GM18870 (cell line): ENCODE results near the gene BIN2.

ENCODE experiments used
- ATAC-seq: cut with Tn5 transposase; IDR thresholded peaks from one replicate; pipeline ENCODE4 v1.9.1; 2021; ENCODE audit warnings: moderate library complexity; ENCODE audit not compliant: unreplicated experiment

Gene BIN2

DNA sequence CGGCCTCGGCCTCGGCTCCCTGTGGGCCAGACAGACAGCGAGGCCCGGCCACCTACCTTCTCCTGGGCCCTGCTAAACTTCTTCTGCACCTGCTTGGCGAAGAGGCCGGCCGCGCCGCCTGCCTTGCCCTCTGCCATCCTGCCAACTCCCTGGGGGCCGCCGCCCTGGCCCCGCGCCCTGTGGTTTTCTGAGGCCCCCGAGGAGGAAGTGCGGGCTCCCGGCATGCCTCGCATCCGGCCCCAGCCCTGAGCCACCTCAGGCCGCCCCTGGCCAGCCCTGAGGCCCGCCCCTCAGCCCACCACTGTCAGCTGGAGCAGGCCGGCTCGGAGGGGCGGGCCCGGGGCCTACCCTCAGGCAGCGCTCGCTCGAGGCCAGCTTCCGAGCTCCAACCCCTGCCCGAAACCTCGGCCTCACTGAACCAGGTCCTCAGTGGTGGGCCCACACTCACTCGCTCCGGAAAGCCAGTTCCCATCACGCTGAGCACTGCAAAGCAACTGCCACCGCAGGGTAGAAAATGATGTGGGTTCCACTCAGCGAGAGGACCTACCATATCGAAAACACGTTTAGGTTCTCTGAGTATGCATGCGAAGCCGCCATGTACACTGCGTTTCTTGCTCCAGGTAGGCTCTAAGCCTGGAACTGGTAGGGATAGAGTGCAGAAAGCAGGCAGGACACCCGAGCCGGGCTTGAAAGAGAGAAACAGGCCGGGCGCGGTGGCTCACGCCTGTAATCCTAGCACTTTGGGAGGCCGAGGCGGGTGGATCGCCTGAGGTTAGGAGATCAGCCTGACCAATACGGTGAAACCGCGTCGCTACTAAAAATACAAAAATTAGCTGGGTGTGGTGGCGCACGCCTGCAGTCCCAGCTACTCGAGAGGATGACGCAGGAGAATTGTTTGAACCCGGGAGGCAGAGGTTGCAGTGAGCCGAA lies at the start of gene BIN2:
Gene BIN2, minus strand, starts transcription at position 209 of the 930 bp plus-strand sequence. Its CDS starts 72 bp downstream, at position 137.
- ATAC-seq = no peak

DNA sequence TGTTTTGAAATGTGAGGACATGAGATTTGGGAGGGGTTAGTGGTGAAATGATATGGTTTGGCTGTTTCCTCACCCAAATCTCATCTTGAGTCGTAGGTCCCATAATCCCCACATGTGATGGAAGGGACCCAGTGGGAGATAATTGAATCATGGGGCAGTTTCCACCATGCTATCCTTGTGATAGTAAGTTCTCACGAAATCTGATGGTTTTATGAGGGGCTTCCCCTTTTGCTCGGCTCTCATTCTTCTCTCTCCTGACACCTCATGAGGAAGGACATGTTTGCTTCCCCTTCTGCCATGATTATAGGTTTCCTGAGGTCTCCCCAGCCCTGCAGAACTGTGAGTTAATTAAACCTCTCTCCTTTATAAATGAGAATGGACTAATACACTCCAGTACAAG lies 49.2 kb upstream of the BIN2 start:
- no peak for ATAC-seq

DNA sequence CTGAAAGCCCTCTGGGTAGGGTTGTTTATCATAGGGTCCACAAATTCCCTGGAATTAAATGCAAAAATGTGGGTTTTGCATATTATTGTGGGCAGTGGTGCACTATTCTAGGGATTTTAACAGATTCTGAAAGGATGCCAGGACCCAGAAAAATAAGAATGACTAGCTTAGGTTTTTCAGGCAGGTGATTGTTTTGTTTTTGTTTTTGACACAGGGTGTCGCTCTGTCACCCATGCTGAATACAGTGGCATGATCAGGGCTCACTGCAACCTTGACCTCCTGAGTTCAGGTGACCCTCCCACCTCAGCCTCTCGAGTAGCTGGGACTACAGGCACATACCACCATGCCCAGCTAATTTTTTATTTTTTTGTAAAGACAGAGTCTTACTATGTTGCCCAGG lies 48.0 kb upstream of the BIN2 start:
- ATAC-seq = no peak

DNA sequence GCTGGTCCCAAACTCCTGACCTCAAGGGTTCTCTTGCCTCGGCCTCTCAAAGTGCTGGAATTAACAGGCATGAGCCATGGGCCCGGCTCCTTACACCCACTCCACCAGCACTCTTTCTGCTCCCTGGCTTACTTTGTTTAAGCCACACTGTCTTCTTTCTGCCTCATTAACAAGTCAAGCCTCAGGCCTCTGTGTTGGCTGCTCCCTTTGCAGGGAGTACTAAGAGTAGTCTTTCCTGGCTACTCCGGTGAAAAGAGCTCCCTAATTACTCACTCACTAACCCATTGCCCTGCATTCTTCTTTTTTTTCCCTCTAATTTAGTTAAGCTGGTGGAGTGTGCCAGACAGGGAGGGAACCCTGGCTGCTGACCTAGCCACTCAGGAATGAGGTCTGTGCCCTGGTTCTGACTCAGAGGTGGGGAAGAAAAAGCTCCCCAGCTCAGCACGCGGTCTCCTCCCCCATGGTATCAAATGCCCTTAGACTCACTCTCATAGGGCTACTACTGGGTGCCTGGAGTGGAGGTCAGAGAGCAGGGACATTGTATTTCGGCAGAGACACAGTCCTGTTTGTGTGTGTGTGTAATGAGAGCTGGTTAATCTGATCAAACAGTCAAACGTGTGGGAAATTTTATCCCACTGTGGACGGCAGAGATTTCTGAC lies 47.5 kb upstream of the BIN2 start:
- no peak for ATAC-seq

DNA sequence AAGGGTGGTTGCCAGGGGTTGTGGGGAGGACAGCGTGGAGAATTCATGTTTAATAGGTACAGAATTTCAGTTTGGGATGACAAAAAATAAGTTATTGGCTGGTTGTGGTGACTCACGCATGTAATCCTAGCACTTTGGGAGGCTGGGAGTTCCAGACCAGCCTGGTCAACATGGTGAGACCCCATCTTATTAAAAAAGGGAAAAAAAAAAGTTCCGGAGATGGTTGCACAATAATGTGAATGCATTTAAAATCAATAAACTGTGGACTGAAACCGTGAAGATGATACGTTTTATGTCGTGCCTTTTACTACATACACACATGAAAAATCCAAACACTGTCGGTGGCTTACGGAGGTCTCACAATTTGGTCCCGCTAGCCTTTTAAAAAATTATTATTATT lies 46.7 kb upstream of the BIN2 start:
- ATAC-seq = no peak

DNA sequence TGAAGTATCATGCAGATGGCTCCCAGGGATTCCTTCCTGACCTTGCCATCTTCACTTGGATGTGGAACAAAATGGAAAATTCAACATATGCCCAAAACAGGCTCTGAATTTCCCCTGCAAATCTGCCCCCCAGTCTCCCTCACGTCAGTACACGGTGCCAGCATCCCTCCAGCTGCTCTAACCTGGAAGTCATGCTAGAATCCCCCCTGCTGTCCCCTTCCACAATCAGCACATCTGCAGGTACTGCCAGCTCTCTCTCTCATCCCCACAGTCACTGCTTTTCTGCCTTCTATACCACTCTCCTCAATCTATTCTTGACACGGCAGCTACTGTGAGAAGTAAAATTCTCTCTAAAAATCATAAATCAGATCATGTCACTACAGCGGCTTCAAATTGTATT lies 45.6 kb upstream of the BIN2 start:
- ATAC-seq = no peak

DNA sequence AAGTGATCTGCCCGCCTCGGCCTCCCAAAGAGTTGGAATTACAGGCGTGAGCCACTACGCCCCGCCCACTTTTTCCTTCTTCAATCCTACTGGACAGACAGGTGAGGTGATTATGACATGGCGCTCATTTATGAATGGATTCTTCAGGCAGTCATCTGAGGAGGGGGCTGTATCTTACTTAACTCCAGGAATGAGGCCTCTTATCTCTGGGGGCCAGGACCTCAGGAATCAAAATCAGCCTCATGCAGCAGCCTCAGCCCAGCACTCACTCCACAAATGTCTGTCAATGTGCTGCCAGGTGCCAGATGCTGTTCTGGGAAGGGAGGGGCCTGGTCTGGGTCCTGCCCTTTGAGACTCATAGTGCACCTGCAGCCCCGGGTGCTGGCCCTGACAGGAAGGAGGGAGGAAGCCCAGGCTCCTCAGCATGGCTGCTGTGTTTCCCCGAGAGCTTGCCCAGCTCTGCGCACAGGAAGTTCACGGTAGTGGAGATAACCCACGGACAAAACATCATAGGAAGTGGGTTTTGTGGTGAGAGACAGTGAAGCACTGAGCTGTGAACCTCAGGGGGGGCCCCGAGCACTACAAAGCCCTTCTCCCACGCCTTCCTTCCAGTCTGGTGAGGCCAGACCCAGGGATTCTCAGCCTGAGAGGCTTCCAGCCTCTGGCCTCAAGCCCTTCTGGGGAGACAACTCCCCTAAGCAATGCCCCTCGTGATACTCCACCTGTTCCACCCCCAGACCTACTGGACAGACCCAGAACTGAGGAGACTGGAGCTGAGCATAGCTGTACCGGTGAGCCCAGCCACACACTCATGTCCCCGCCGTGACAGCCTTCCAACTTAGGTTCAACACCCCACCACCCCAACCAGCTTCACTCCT lies 44.9 kb upstream of the BIN2 start:
- peak; percentile 98 for ATAC-seq

DNA sequence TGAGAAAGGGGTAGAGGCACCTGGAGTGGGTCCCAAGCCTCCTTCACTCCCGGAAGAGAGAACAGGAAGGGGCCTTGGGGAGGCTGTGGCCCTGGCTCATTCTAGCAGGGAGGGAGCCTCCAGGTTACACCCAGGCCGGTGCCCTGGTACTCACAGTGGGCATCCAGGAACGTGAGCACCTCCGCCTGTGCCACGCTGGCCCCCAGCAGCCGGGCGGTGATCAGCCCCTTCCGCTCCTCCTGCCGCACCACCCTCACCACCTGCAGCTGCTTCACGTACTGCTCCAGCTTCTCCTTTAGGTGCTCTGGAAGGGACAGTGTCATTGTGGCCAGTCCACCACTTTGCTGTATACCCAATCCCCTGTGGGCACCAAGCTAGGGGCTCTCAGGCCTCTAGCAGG lies 41.3 kb upstream of the BIN2 start:
- ATAC-seq = no peak

DNA sequence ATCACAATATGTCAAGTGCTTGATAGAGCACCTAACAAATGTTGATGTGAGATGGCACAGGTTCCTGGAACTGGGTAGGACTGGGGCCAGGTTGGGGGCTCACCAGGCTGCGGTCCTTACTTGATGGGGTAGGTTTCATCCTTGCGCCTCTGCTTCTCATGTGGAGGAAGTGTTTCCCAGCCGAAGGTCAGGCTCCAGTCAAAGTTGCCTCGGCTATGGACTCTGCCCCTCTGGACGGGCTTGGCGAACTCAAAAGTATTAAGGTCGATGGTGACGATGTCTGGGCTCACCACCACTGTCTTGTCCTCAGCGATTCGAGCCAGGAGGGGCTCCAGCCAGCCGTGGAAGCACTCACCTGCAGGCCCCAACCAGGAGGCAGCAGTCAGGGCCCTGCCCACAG lies 40.0 kb upstream of the BIN2 start:
- no peak for ATAC-seq

DNA sequence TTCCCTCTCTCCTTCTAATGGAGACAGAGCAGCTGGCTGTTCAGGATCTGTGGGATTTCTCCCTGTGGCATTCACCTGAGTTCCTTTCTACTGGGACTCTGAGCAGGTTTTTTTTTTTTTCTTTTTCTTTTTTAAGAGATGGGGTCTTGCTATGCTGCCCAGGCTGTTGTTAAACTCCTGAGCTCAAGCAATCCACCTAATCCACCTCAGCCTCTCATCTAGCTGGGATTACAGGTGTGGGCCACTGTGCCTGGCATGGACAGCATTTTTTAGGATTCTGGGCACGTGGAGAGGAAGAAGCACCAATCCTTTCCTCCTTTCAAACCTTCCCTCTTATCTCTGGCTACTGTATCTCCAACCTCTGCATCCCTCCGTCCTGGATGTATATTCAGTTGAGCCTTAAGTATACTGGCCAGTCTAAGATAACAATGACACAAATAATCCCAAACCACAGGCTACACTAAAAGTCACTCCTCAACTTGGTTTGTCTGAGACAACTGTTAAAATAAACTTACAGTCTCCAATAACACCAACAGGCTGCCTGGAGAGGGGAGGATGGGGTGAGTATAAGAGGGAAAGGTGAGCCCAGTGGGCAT lies 38.9 kb upstream of the BIN2 start:
- no peak for ATAC-seq

DNA sequence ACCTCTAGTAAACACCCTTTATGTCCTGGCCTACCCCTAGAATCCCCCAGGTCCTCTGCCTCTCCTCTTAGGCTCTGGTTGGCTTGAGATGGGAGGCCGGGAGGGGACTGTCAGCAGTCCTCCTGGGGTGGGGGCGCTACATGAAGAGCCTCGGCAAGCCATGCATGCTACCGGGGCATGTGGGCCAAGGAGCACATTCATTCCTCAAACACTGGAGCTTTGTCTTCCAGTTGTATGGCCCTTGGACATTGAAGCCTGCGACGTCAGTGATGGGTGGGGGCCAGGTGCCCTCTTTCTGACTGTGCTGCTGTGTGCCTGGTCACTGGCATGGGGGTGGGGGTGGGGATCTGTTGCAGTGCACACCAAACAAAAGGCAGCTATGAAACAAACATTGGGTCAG lies 38.3 kb upstream of the BIN2 start:
- no peak for ATAC-seq

DNA sequence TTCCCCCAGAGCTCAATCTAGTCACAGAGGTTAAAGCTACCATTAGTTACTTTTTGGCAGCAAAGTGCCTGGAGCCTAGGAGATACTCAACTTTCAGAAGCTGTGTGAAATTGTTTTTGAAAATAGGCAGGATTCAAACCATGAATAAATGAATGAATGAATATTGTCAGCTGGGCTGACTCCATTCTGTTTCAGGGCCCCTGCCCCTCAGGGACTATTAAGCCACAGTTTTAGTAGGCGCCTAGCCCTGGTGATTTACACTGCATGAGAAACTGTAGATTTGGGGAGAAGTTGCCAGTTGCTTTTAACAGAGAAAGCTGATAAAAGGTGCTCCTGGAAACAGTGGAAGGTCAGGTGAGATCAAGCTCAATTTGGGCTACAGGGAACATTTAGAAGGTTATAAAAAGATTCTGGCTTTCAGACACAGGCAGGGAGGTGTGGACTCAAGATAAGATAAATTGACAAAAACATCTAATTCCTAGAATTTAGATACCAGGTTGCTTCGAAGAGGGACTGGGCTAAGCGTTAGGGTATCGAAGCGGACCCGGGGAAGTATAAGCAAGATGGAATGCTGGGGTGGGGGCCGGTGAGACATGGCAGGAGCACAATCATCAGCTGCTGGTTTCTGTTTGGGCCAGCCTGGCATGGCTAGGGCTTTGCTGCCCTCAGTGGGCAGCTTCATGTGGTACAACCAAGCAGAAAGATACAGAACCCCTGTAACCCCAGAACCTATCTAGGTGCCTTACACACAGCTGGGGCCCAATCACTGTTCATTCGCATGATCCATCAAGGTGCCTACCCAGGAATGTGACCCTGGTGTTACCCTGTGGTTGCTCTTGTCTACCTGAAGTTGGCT lies 37.4 kb upstream of the BIN2 start:
- no peak for ATAC-seq

DNA sequence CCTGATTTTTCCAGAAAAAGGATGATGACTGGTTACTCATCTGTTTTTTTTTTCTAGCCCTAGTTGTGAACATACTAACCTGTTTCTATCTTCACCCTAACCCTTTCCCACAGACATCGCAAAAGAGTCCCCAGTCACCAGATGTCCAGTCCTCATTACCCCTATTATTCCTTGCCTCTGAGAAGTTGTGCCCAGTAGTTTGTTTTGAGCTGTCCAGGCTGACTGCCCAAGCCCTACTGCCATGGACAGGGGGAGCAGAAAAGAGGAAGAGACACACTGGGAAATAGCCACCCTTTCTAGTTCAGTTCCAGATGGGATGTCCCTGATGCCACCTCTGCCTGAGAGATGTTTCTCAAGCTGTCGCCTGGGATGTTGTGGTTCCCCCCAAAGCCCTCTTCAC lies 36.3 kb upstream of the BIN2 start:
- no peak for ATAC-seq

DNA sequence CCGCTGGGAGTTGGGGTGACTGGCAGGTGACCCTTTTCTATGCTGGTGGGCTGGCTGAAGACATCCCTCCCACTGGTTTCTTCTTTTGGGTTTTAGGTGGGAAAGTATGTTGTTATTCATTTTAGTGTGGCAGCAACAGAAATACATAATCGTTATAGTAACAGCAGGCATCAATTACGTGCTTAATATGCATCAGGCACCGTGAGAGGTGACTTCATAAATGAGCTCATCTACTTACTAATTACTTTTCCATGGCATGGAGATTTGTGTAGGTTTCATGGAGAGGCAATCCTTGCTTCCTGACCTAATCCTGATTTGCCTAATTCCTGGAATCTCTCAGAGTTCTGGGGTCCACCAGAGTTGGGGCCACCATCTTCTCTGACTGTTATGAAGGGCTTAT lies 35.9 kb upstream of the BIN2 start:
- ATAC-seq = no peak

DNA sequence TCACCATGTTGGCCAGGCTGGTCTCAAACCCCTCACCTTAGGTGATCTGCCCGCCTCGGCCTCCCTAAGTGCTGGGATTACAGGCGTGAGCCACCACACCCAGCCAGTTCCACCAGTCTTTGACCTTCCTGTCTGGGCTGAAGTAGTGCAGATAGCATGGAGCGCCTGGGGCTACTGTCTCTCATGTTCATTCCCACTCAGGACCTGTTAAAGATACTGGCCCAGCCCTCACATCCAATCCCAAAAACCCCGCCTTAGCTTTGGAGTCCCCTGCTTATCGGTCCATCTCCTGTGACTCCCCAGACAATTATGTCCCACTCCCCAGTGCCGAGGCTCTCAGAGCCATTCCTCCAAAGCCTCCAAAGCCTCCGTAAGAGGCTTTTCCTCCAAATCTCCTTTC lies 34.5 kb upstream of the BIN2 start:
- ATAC-seq = no peak

DNA sequence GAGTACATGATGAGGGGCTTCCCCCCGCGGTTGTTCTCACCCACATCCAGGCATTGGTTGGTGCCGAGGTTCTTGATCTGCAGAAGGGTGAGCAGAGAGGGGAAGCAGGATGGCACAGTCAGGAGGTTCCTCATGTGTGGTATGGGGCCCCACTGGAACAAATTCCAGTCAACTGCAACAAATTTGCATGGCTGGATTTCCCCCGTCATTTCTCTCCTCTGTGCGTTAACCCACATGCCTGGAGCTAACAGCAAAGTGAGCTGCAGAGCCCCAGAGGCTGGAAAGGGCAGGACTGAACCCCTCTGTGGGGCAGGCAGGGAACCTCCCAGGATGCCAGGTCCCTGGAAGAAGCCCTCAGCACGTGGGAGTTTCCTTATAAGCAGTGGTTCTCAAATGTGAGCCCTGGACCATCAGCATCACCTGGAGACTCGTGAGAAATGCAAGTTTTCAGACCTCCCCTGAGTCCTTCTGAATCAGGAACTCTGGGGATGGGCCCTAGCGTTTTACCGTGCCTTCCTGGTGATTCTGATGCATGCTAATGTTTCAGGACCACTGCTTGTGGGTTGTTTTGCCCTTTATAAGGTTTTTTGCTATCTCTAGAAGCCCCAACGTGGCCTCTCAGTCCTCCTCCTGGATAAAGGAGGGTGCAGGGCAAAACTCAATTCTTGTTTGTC lies 33.5 kb upstream of the BIN2 start:
- ATAC-seq = no peak

DNA sequence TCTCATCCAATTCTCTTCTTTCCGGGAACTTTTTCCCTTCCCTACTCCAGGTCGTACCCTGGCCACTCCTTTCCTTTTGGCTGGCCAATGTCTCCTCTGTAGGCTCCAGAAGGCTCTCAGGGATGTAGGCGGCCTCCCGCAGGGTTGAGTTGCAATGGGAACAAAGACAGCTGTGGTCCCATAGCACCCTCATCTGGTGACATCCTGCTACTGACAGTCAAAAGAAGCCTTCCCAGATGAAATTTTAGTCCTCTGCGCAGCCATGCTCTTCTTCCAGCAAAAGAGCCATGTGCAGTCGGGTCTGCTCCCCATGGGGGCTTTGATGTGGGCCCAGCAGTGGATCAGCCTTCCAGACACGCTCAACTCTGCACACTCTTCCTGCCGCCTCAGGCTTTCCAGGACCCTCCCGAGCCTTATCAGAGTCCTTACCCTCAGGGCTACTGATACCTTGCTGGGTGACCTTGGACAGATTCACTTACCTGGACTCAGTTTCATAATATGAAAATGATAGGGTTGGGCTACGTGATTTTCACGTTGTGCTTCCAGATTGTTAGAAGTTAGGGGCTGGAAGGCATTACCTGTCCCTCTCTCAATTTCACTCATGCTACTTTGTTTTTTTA lies 28.0 kb upstream of the BIN2 start:
- no peak for ATAC-seq

DNA sequence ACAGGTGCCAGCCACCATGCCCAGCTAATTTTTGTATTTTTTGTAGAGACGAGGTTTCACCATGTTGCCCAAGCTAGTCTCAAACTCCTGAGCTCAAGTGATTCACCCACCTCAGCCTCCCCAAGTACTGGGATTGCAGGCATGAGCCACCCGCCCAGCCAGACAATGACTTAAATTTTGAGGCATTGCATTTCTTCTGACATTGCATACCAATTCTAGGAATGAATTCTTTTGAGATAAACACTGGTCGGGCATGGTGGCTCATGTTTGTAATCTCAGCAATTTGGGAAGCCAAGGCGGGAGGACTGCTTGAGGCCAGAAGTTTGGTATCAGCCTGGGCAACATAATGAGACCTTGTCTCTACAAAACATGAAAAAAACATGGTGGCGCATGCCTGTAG lies 25.1 kb upstream of the BIN2 start:
- no peak for ATAC-seq

DNA sequence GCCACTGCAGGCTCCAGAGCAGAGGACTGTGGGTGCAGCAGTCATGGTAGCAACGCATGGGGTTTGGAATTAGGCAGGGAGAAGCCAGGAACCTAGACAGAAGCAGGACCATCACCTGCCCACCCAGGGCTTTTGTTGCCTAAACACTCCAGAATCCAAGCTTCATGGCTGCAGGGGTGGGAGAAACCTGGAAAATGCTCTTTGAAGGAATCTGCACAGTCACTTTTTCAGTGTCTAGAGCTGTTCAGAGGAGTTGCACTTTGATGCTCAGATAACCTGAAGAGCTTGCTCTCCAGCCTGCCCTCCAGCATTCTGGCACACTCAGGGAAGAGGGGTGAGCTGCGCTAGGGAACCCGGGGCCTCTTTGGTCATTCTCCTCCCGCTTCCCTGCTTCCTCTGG lies 24.1 kb upstream of the BIN2 start:
- ATAC-seq = no peak
